PC-9 (cell line): Measurements from ENCODE around the gene HEBP1. TPM values are rescaled to one million over a fixed set of nuclear protein-coding genes. Genes with fewer than 3 reads are reported as not detected.

ENCODE experiments used
- BruUV-seq: library from RNA; stranded (reverse); fragments of 400-500 nt; replicated peaks from 2 replicates; lab custom pipeline; 2021; lab: Mats Ljungman, UMichigan
- CTCF ChIA-PET: fragments of 300-600 bp; sonication (Branson Sonifier 250); formaldehyde crosslinking; loops from one replicate; lab custom pipeline; 2022; ENCODE audit warnings: antibody characterized with exemption; lab: Charles Lee
- POLR2A ChIA-PET: fragments of 300-600 bp; sonication (Branson Sonifier 250); formaldehyde crosslinking; loops from one replicate; lab custom pipeline; 2022; ENCODE audit warnings: antibody characterized with exemption; ENCODE audit not compliant: unreplicated experiment; lab: Charles Lee
- DNase-seq, 2 experiments: peaks; one replicate each; pipeline versions ENCODE4 v3.0.0 to v3.0.0-alpha.2; 2015 to 2022; ENCODE audit warnings: mixed read lengths in 1 of 2
- H2AFZ ChIP-seq: fragments of 200-600 bp; sonication (generic); 2 replicates; pipeline ENCODE4 v1.8.1; 2017; ENCODE audit warnings: antibody characterized with exemption
- H3F3A ChIP-seq: fragments of 200-600 bp; sonication (generic); 2 replicates; pipeline ENCODE4 v1.8.1; 2017; ENCODE audit warnings: antibody characterized with exemption, mild to moderate bottlenecking, low read depth; ENCODE audit not compliant: insufficient read depth
- H3K27ac ChIP-seq: fragments of 200-600 bp; sonication (generic); 2 replicates; pipeline ENCODE4 v1.6.1; 2016; ENCODE audit warnings: mixed run types
- H3K27me3 ChIP-seq: fragments of 200-600 bp; sonication (generic); 2 replicates; pipeline ENCODE4 v1.6.1; 2016; ENCODE audit warnings: low read depth, mixed run types; ENCODE audit not compliant: insufficient read depth
- H3K36me3 ChIP-seq: fragments of 200-600 bp; sonication (generic); 2 replicates; pipeline ENCODE4 v1.6.1; 2016; ENCODE audit warnings: low read depth, mixed run types
- H3K4me1 ChIP-seq: fragments of 200-600 bp; sonication (generic); replicated peaks from 2 replicates; pipeline ENCODE4 v1.6.1; 2016; ENCODE audit warnings: mixed run types; ENCODE audit not compliant: insufficient read depth
- H3K4me2 ChIP-seq: fragments of 200-600 bp; sonication (generic); 2 replicates; pipeline ENCODE4 v1.6.1; 2017; ENCODE audit warnings: mixed run types
- H3K4me3 ChIP-seq: fragments of 200-600 bp; sonication (generic); 2 replicates; pipeline ENCODE4 v1.6.1; 2016; ENCODE audit warnings: mixed run types
- H3K79me2 ChIP-seq: fragments of 200-600 bp; sonication (generic); 2 replicates; pipeline ENCODE4 v1.6.1; 2017; ENCODE audit warnings: low read depth, mixed run types
- H3K9me2 ChIP-seq: fragments of 200-600 bp; sonication (generic); 2 replicates; pipeline ENCODE4 v1.8.1; 2017; ENCODE audit warnings: mild to moderate bottlenecking; ENCODE audit not compliant: insufficient read depth
- H3K9me3 ChIP-seq: fragments of 200-600 bp; sonication (generic); 2 replicates; pipeline ENCODE4 v1.8.1; 2016; ENCODE audit warnings: low read depth; ENCODE audit not compliant: insufficient read depth
- H4K20me1 ChIP-seq: fragments of 200-600 bp; sonication (generic); 2 replicates; pipeline ENCODE4 v1.8.1; 2017; ENCODE audit not compliant: insufficient read depth
- EZH2 ChIP-seq: fragments of 200-600 bp; sonication (generic); IDR thresholded peaks from 2 replicates; pipeline ENCODE4 v1.8.0; 2017; ENCODE audit warnings: antibody characterized with exemption, low read depth
- intact Hi-C: fragments of 100-400 bp; cut with micrococcal nuclease; formaldehyde crosslinking; loops from one replicate; pipeline ENCODE4 v1.10.0; 2022; ENCODE audit not compliant: unreplicated experiment
- total RNA-seq: library from RNA; stranded (reverse); gene quantifications from 2 replicates; pipeline ENCODE4 v1.2.3, GENCODE V29; 2021
- TF ChIP-seq, protein P1 (sequence below): fragments of 200-600 bp; sonication (generic); conservative IDR thresholded peaks from 2 replicates; pipeline ENCODE4 v1.6.1; 2017; ENCODE audit warnings: mixed run types, antibody characterized with exemption, mild to moderate bottlenecking, moderate library complexity

The HEBP1 gene
- total RNA-seq, 1 experiment from 2014 or later = 148 TPM

DNA sequence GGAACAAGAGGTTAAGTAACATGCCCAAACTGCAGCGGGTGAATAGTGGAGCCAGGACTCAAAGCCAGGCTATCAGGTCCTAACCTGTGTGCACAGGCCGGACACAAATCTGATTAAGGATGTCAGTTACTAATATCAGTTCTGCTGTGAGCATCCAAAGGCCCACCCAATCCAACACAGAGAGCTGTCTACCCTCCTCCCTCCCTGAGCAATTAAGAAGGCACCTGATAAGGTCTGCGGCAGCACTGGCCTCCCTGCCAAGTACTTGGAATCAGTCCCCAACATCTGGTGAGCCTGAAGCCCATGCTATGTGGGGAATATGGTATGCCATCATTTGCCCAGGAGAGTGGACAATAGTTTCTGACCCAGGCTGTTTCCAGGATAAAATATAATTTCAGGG is 3.9 kb downstream of the HEBP1 start:
- CTCF ChIA-PET = no interaction called here
- Histone ChIP-seq H3K27me3 (no peaks in the 10 kb centered on the region), H3K4me1 (peaks cover 27% of the 10 kb centered on the region), H3K9me3 (no peaks in the 10 kb centered on the region), H3K4me3 (no peak overlapping the region), H3K36me3 (no peaks in the 10 kb centered on the region), H3K79me2 (peaks cover 57% of the 10 kb centered on the region), H3F3A (peaks cover 9% of the 10 kb centered on the region), H2AFZ (no peak overlapping the region), H3K9me2 (no peaks in the 10 kb centered on the region), H3K27ac (no peak overlapping the region), H4K20me1 (0 out of 2 replicates have a peak, but pooled peaks cover 10% of the 10 kb centered on the region), H3K4me2 (no peak overlapping the region)
- DNase-seq = no peak
- BruUV-seq = no TSS peak
- TF ChIP-seq, protein P1, sequence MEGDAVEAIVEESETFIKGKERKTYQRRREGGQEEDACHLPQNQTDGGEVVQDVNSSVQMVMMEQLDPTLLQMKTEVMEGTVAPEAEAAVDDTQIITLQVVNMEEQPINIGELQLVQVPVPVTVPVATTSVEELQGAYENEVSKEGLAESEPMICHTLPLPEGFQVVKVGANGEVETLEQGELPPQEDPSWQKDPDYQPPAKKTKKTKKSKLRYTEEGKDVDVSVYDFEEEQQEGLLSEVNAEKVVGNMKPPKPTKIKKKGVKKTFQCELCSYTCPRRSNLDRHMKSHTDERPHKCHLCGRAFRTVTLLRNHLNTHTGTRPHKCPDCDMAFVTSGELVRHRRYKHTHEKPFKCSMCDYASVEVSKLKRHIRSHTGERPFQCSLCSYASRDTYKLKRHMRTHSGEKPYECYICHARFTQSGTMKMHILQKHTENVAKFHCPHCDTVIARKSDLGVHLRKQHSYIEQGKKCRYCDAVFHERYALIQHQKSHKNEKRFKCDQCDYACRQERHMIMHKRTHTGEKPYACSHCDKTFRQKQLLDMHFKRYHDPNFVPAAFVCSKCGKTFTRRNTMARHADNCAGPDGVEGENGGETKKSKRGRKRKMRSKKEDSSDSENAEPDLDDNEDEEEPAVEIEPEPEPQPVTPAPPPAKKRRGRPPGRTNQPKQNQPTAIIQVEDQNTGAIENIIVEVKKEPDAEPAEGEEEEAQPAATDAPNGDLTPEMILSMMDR = no peak
- no peak for TF ChIP-seq EZH2
- POLR2A ChIA-PET = no interaction called here
- intact Hi-C loops = loop anchor here (10.0 kb wide), 1 partner anchor 949 kb away; no protein-coding TSS in a partner anchor

DNA sequence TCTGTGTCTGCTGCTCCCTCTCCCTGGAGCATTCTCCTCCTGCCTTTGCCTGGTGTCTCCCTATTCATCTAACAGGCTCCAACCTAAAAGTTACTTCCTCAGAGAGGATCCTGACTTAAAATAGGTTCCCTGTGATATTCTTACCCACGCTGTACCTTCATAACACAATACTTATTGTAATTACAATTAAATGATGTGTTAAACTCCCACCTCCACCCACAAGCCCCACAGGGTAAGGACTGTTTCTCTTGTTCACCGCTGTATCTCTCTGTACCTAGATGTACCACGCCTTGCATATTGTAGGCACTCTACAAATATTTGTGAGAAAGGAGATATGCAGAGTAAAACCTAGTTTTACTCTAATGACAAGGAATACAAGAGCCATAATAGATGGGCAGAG is 5.0 kb downstream of the HEBP1 start:
- Histone ChIP-seq H3K9me2 (no peaks in the 10 kb centered on the region), H3K79me2 (peaks cover 57% of the 10 kb centered on the region), H3K27ac (no peak overlapping the region), H2AFZ (no peak overlapping the region), H3K4me1 (peaks cover 37% of the 10 kb centered on the region), H3K36me3 (no peaks in the 10 kb centered on the region), H3K4me3 (no peak overlapping the region), H3K27me3 (no peaks in the 10 kb centered on the region), H4K20me1 (0 out of 2 replicates have a peak, but pooled peaks cover 10% of the 10 kb centered on the region), H3K9me3 (no peaks in the 10 kb centered on the region), H3F3A (no peaks in the 10 kb centered on the region), H3K4me2 (no peak overlapping the region)
- BruUV-seq = no TSS peak
- TF ChIP-seq, protein P1 = no peak
- TF ChIP-seq EZH2 = no peak
- intact Hi-C loops = loop anchor here (10.0 kb wide), 1 partner anchor 950 kb away; no protein-coding TSS in a partner anchor
- ChIA-PET CTCF (no interaction called here), POLR2A (interaction anchor here (0.6 kb wide), 1 partner anchor 201 kb away, joined by 14 read pairs; the partner anchor contains the start of gene EMP1)
- DNase-seq = no peak

DNA sequence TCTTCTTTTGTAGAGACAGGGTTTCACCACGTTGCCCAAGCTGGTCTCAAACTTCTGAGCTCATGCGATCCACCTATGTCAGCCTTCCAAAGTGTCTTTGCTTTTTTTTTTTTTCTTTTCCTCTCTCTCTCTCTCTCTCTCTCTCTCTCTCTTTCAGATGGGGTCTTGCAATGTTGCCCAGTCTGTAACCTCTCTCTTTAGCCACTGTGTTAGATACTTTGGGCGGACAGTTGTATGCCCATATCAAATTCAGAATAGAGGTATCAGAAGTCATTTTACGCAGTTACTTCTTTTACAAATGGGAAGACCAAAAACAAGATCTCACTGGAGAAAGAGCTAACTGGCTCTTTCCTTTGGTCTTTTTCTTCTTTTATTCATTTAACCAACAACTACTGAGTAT is 6.7 kb downstream of the HEBP1 start:
- peaks cover 28% of the 10 kb centered on the region for H3K4me1 ChIP-seq
- H3K4me3 ChIP-seq = no peak overlapping the region
- H3K9me2 ChIP-seq = no peaks in the 10 kb centered on the region
- H3K9me3 ChIP-seq = no peaks in the 10 kb centered on the region
- ChIA-PET CTCF (interaction anchor here (0.6 to 0.7 kb wide), 2 partner anchors 205 to 264 kb away, joined by 6 read pairs; no protein-coding TSS in a partner anchor), POLR2A (interaction anchor here (0.6 kb wide), 1 partner anchor 109 kb away, joined by 3 read pairs; no protein-coding TSS in a partner anchor)
- 0 out of 2 replicates have a peak, but pooled peaks cover 2% of the 10 kb centered on the region for H4K20me1 ChIP-seq
- peak overlapping the region; percentile 46 for H3K27ac ChIP-seq
- H3K36me3 ChIP-seq = peaks cover 5% of the 10 kb centered on the region; the same call in 1 of the 2 replicates
- no peak for DNase-seq
- H3F3A ChIP-seq = no peaks in the 10 kb centered on the region
- BruUV-seq = no TSS peak
- TF ChIP-seq, protein P1 = no peak
- TF ChIP-seq EZH2 = no peak
- no peaks in the 10 kb centered on the region for H3K27me3 ChIP-seq
- intact Hi-C loops = loop anchor here (5.0 to 10.0 kb wide), 2 partner anchors 951 to 1174 kb away; no protein-coding TSS in a partner anchor
- peaks cover 41% of the 10 kb centered on the region for H3K79me2 ChIP-seq
- 0 out of 2 replicates have a peak overlapping the region, but pooled peaks have one; percentile 5 for H3K4me2 ChIP-seq
- H2AFZ ChIP-seq = no peak overlapping the region
